OCI-LY7 (cell line): ENCODE measurements around the gene GALK1.

Source experiments
- EZH2phosphoT487 ChIP-seq: fragments of 200-600 bp; sonication (generic); IDR thresholded peaks from 2 replicates; pipeline ENCODE4 v1.6.1; 2018; ENCODE audit warnings: low read depth, borderline replicate concordance, mild to moderate bottlenecking, mixed run types, antibody characterized with exemption, low read length, moderate library complexity, mixed read lengths
- TF ChIP-seq, protein P1 (sequence below): fragments of 200-600 bp; sonication (generic); conservative IDR thresholded peaks from 2 replicates; pipeline ENCODE4 v1.5.1; 2014; ENCODE audit warnings: mild to moderate bottlenecking, antibody characterized with exemption, low read length, moderate library complexity, mixed read lengths

DNA sequence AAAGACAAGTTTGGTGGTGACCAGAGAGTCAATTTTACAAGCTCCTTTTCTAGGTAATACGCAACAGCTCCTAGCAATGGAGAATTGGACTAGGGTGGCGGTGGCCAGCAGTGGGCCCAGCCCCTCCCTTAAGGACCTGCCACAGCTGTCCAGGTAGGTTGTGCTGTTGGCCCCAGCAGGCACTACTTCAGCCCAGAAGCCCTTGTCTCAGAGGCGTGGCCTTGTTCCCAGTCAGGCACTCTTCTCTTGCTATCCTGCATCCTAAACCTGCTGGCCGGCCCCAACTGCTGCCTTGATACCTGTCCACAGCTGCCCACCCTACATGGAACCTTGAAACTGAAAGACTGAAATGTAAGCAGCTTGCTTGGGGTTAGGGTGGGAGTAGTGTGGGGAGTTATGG lies 989 bp upstream of the GALK1 start:
- TF ChIP-seq, protein P1, sequence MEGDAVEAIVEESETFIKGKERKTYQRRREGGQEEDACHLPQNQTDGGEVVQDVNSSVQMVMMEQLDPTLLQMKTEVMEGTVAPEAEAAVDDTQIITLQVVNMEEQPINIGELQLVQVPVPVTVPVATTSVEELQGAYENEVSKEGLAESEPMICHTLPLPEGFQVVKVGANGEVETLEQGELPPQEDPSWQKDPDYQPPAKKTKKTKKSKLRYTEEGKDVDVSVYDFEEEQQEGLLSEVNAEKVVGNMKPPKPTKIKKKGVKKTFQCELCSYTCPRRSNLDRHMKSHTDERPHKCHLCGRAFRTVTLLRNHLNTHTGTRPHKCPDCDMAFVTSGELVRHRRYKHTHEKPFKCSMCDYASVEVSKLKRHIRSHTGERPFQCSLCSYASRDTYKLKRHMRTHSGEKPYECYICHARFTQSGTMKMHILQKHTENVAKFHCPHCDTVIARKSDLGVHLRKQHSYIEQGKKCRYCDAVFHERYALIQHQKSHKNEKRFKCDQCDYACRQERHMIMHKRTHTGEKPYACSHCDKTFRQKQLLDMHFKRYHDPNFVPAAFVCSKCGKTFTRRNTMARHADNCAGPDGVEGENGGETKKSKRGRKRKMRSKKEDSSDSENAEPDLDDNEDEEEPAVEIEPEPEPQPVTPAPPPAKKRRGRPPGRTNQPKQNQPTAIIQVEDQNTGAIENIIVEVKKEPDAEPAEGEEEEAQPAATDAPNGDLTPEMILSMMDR = no peak
- TF ChIP-seq EZH2phosphoT487 = no peak
